Ishikawa (cell line): ENCODE measurements around the gene CDX1.

Experiments used
- CEBPB ChIP-seq: IDR thresholded peaks from 2 replicates; pipeline ENCODE4 v1.6.1; 2012
- CREB1 ChIP-seq: IDR thresholded peaks from 2 replicates; pipeline ENCODE4 v1.6.1; 2012; ENCODE audit warnings: low read depth
- EP300 ChIP-seq: IDR thresholded peaks from 2 replicates; pipeline ENCODE4 v1.6.1; 2012; ENCODE audit warnings: borderline replicate concordance
- NFIC ChIP-seq: IDR thresholded peaks from 2 replicates; pipeline ENCODE4 v1.6.1; 2012
- RAD21 ChIP-seq: IDR thresholded peaks from 2 replicates; pipeline ENCODE4 v1.6.1; 2012; ENCODE audit warnings: low read depth
- TCF12 ChIP-seq: IDR thresholded peaks from 2 replicates; pipeline ENCODE4 v1.6.1; 2012; ENCODE audit warnings: low read depth

DNA sequence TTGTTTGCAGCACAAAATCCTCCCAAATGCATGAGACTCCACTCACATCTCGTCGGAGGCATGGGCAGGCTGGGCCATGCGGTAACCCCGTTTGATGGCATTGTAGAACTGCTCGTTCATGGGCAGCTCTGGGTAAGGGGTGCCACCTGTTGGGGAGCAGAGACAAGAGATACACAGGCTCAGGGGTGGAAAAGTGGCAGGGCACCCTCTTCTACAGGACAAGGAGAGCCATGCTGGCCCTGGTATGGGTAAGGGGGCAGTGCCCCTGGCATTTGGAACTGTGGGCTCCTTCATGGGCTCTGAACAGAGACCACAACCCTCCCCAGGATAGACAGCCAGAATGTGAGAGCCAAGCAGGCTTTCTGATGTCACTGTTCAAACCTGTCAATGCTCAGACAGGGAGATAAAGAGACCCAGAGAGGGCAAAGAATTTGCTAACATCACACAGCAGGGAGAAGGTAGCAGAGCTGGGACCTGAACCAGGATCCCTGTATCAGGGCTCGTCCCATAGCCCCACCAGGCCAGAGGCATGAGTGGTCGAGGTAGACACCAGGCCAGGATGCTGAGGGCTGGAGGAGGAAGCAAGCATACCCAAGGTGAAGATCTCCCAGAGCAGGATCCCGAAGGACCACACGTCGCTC is 47.0 kb upstream of the CDX1 start:
- peak; percentile 19; the same call in 1 of the 2 replicates for TF ChIP-seq RAD21
- TF ChIP-seq CEBPB, result no peak
- TF ChIP-seq TCF12, result no peak
- no peak for TF ChIP-seq CREB1
- no peak for TF ChIP-seq NFIC
- no peak for TF ChIP-seq EP300
